ENCODE measurements around the gene SPRED2.

GRCh38 chr2:65366595-65367125 lies 65.7 kb downstream of the SPRED2 start:
- TF ChIP-seq POLR2A (IDR thresholded peaks at IDR 0.05; ENCODE audit: low read depth, low read length) (no peak), POLR2AphosphoS5 (IDR thresholded peaks at IDR 0.05; ENCODE audit: low read depth, low read length) (no peak)
